Panc1 (cell line): ENCODE data around the gene MPV17.
"Not testable (repeated sequence)": the region's sequence is repeated elsewhere in the genome, so short reads cannot be mapped to it uniquely, and the experiment has no call there.

Source experiments
- SIN3A ChIP-seq: IDR thresholded peaks from 2 replicates; pipeline ENCODE4 v1.6.1; 2012; ENCODE audit warnings: low read depth, mild to moderate bottlenecking, low read length, moderate library complexity, borderline replicate concordance; ENCODE audit not compliant: insufficient read depth
- TCF7L2 ChIP-seq: IDR thresholded peaks from 2 replicates; pipeline ENCODE4 v1.6.1; 2011; ENCODE audit warnings: mild to moderate bottlenecking, low read depth, low read length, inconsistent platforms
- TF ChIP-seq, protein P1 (sequence below): fragments of 450-650 bp; IDR thresholded peaks from 2 replicates; pipeline ENCODE4 v1.5.1; 2017; ENCODE audit warnings: mild to moderate bottlenecking

- TF ChIP-seq, protein P1, sequence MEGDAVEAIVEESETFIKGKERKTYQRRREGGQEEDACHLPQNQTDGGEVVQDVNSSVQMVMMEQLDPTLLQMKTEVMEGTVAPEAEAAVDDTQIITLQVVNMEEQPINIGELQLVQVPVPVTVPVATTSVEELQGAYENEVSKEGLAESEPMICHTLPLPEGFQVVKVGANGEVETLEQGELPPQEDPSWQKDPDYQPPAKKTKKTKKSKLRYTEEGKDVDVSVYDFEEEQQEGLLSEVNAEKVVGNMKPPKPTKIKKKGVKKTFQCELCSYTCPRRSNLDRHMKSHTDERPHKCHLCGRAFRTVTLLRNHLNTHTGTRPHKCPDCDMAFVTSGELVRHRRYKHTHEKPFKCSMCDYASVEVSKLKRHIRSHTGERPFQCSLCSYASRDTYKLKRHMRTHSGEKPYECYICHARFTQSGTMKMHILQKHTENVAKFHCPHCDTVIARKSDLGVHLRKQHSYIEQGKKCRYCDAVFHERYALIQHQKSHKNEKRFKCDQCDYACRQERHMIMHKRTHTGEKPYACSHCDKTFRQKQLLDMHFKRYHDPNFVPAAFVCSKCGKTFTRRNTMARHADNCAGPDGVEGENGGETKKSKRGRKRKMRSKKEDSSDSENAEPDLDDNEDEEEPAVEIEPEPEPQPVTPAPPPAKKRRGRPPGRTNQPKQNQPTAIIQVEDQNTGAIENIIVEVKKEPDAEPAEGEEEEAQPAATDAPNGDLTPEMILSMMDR = not testable (repeated sequence)
- not testable (repeated sequence) for TF ChIP-seq SIN3A, TCF7L2
Measured at GRCh38 chr2:27353386-27353761, 30.5 kb upstream of the MPV17 start.
